ENCODE data around the gene NID2.

Gene NID2

DNA sequence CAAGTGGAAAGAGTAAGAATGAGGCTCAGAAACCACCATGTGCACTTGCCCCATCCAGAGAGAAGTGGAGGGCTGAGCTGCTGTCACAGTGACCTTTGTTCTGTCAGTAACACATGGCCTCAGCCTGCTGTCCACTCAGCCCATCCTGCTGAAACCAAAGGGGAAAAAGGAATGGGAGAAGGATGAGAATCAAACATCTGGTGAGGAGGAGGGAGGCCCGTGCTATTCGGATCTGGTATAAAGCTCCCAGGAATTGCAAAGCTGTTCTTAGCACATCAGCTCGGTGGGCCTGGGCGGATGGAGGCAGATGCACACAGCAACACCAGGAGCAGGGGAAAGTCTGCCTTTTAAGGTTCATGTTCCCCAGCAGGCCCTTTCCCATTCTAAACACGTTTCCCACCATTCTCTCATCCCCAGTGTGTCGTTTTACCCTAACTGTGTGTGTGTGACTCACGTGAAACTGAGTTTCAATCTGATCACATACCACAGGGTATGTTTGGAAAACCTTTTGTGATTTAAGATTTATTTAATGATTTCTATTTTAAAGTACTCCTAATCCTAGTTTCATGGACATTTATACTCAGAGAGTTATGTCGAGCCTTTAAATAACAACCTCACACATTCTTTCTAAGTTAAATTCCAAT is 42.7 kb downstream of the NID2 start:
- no peak overlapping the region for H3K4me3 ChIP-seq (ENCODE audit: control insufficient read depth, low read depth, low read length)
- TF ChIP-seq, protein P1, sequence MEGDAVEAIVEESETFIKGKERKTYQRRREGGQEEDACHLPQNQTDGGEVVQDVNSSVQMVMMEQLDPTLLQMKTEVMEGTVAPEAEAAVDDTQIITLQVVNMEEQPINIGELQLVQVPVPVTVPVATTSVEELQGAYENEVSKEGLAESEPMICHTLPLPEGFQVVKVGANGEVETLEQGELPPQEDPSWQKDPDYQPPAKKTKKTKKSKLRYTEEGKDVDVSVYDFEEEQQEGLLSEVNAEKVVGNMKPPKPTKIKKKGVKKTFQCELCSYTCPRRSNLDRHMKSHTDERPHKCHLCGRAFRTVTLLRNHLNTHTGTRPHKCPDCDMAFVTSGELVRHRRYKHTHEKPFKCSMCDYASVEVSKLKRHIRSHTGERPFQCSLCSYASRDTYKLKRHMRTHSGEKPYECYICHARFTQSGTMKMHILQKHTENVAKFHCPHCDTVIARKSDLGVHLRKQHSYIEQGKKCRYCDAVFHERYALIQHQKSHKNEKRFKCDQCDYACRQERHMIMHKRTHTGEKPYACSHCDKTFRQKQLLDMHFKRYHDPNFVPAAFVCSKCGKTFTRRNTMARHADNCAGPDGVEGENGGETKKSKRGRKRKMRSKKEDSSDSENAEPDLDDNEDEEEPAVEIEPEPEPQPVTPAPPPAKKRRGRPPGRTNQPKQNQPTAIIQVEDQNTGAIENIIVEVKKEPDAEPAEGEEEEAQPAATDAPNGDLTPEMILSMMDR (IDR thresholded peaks at IDR 0.05; ENCODE audit: control insufficient read depth, insufficient read depth, low read depth, low read length, missing control alignments), result no peak
- no peak for DNase-seq (ENCODE audit: low read depth)

DNA sequence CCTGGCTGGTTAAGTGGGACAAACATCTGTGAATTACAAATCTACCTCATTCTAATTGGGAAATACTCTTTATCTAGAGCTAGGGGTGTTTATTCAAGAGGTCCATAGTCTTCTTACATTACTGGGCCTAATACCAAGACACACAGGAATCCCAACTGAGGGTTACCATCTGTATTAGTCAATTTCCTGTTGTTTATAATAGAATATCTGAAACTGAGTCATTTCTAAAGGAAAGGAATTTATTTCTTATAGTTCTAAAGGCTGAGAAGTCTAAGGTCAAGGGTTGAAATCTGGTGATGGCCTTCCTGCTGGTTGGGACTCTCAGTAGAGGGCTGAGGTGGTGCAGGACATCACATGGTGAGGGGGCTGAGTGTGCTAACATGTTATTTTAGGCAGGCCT is 43.5 kb downstream of the NID2 start:
- TF ChIP-seq, protein P1 (IDR thresholded peaks at IDR 0.05; ENCODE audit: control insufficient read depth, insufficient read depth, low read depth, low read length, missing control alignments), result no peak
- no peak overlapping the region for H3K4me3 ChIP-seq (ENCODE audit: control insufficient read depth, low read depth, low read length)
- DNase-seq (ENCODE audit: low read depth), result peak; percentile 86

- H3K4me3 ChIP-seq (ENCODE audit: control insufficient read depth, low read depth, low read length), result no peak overlapping the region
- no peak for DNase-seq (ENCODE audit: low read depth)
- TF ChIP-seq, protein P1 (IDR thresholded peaks at IDR 0.05; ENCODE audit: control insufficient read depth, insufficient read depth, low read depth, low read length, missing control alignments), result no peak
Measured at GRCh38 chr14:52023518-52023917, 45.3 kb downstream of the NID2 start.

- no peak overlapping the region for H3K4me3 ChIP-seq (ENCODE audit: control insufficient read depth, low read depth, low read length)
- TF ChIP-seq, protein P1 (IDR thresholded peaks at IDR 0.05; ENCODE audit: control insufficient read depth, insufficient read depth, low read depth, low read length, missing control alignments), result no peak
- no peak for DNase-seq (ENCODE audit: low read depth)
Measured at GRCh38 chr14:52021957-52022600, 46.8 kb downstream of the NID2 start.

DNA sequence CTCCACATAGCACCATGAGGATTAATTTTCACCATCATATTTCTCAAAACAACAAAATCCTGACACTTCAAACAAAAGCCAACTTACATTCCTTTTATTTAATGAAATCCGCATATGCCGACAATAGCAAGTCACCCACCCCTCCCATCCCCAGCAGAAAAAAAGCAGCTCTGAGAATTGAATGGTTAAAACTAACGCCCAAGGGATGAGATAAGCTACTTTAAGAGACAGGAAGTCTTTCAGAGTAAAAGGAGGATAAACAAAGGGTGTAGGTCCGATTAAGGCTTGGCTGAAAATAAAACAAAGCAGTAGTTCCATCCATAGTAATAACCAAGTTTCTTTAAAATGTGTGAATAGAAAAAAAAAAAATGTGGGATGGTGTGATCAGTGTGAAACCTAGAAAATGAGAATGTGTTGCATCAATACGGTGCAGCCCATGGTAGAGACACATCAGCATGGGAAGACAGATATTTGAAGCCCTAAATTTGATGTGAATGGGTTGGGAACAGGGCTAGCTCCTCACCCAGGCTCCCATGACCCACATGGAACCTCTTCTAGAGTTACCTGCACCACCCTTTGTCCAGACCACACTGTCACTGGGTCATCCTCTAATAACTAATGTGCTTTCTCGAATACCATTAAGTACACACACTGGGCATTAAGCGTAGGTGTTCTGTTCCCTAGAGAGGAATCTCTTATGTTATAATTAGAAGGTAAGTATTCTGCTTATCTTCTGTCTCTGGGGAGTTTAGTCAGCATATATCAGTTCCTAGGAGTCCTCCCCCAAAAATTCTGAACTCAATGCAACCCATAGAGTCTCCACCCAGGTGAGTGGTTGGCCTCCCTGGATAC is 47.8 kb downstream of the NID2 start:
- TF ChIP-seq, protein P1 (IDR thresholded peaks at IDR 0.05; ENCODE audit: control insufficient read depth, insufficient read depth, low read depth, low read length, missing control alignments), result no peak
- no peak for DNase-seq (ENCODE audit: low read depth)
- H3K4me3 ChIP-seq (ENCODE audit: control insufficient read depth, low read depth, low read length), result no peak overlapping the region

GRCh38 chr14:52020161-52020714 is 48.6 kb downstream of the NID2 start:
- TF ChIP-seq, protein P1 (IDR thresholded peaks at IDR 0.05; ENCODE audit: control insufficient read depth, insufficient read depth, low read depth, low read length, missing control alignments), result no peak
- DNase-seq (ENCODE audit: low read depth), result no peak
- H3K4me3 ChIP-seq (ENCODE audit: control insufficient read depth, low read depth, low read length), result no peak overlapping the region
